Chondrocyte (in vitro differentiated cells): Measurements from ENCODE around the gene OR5W2. TPM values are rescaled to one million over a fixed set of nuclear protein-coding genes. Genes with fewer than 3 reads are reported as not detected.

ENCODE experiments used
- total RNA-seq: library from RNA; stranded (reverse); gene quantifications from 3 replicates; pipeline ENCODE4 v1.2.1, GENCODE V29; 2021

Gene OR5W2
- total RNA-seq, 1 donor from 2014 or later: not detected

Other genes starting within 250 kb of the OR5W2 start
- gene OR5D13, start 141.1 kb downstream of the OR5W2 start, total RNA-seq: not detected in 3 replicates
- not detected in 3 replicates for gene OR5D14, start 119.0 kb downstream of the OR5W2 start, total RNA-seq
- not detected in 3 replicates for gene OR5L1, start 103.2 kb downstream of the OR5W2 start, total RNA-seq
- not detected in 3 replicates for gene OR5D18, start 95.0 kb downstream of the OR5W2 start, total RNA-seq
- gene OR5L2, start 87.4 kb downstream of the OR5W2 start, total RNA-seq: not detected in 3 replicates
- gene OR5D16, start 75.8 kb downstream of the OR5W2 start, total RNA-seq: not detected in 3 replicates
- gene TRIM51, start 31.3 kb downstream of the OR5W2 start, total RNA-seq: not detected in 3 replicates
- not detected in 3 replicates for gene OR5I1, start 21.8 kb upstream of the OR5W2 start, total RNA-seq
- not detected in 3 replicates for gene OR10AG1, start 55.4 kb upstream of the OR5W2 start, total RNA-seq
- gene OR5F1, start 80.0 kb upstream of the OR5W2 start, total RNA-seq: not detected in 3 replicates
- not detected in 3 replicates for gene OR5AS1, start 113.1 kb upstream of the OR5W2 start, total RNA-seq
- gene OR8I2, start 178.7 kb upstream of the OR5W2 start, total RNA-seq: not detected in 3 replicates
- gene OR8H2, start 189.1 kb upstream of the OR5W2 start, total RNA-seq: not detected in 3 replicates
- gene OR8H3, start 207.8 kb upstream of the OR5W2 start, total RNA-seq: not detected in 3 replicates
- not detected in 3 replicates for gene OR8J3, start 225.6 kb upstream of the OR5W2 start, total RNA-seq
- not detected in 3 replicates for gene OR8K5, start 245.7 kb upstream of the OR5W2 start, total RNA-seq